ENCODE data around the gene HPCAL1.

- TF ChIP-seq EZH2phosphoT487 (IDR thresholded peaks at IDR 0.05; ENCODE audit: insufficient read depth, low read depth) = no peak
- TF ChIP-seq EZH2 (IDR thresholded peaks at IDR 0.05; ENCODE audit: insufficient read depth, poor library complexity, severe bottlenecking) = no peak
These were observed 159.7 kb downstream of the HPCAL1 start for GRCh38 chr2:10462178-10463083.
